ENCODE measurements around the gene TMPRSS11A.

GRCh38 chr4:67886281-67886680, 77.0 kb downstream of the TMPRSS11A start:
- TF ChIP-seq CTCF (IDR thresholded peaks at IDR 0.05), result no peak
- TF ChIP-seq POLR2AphosphoS5 (IDR thresholded peaks at IDR 0.05; ENCODE audit: low read depth, low read length), result no peak
- no peak for TF ChIP-seq REST (IDR thresholded peaks at IDR 0.05; ENCODE audit: insufficient read depth in 1 of 2, low read depth in 2 of 2, low read length in 1 of 2)
